ENCODE data around the gene PKP2.

The PKP2 gene

DNA sequence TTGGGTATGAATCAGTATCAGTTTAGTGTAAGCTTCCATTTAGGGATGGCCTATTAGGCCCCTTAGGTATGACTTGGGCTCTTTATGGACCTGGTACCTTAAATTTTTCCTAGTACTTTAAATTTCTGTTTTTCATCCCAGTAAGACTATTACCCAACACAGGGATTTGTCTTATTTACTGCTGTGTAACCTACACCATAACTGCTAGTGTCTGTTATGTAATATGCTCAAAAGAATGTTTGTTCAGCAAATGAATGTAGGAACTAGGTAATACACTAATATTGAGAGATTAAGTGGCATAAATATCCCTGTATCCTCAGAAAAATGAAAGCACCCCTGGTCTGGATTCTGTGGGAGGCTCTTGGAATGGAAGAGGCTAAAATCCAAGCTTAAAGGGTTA lies 77.2 kb downstream of the PKP2 start:
- DNase-seq (ENCODE audit: extremely low read depth in 1 of 2, low read depth in 1 of 2), result no peak

DNA sequence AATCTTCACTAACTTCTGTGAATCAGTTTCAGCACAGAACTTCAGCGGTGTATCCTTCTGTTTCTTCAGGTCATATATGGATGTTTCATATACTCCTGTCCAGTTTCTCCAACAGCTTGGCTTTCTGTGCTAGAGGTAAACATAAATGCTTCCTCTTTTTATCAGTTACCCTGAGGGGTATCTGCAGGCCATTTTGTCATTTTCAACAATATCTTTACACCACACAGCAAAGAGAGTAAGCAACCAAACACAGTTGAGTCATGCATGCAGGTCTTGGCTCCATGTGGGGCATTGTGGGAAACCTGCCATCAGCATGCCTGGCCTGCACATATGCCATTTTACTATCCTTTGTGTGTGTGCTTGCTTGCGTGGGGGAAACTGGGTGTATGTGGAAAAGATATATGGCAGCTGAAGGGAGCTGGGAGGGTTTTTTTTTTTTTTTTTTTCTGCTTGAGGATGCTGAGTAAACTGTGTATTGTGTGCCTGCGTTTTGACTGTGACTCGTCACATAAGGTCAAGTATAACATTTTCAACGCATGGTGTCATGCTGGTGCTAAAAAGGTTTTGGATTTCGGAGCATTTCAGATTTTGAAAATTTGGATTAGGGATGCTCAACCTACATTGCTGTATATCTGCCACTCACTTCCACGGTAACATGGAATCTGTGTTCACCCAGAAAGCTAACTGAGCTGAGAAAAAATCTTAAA lies 84.7 kb downstream of the PKP2 start:
- DNase-seq (ENCODE audit: extremely low read depth in 1 of 2, low read depth in 1 of 2), result no peak

DNA sequence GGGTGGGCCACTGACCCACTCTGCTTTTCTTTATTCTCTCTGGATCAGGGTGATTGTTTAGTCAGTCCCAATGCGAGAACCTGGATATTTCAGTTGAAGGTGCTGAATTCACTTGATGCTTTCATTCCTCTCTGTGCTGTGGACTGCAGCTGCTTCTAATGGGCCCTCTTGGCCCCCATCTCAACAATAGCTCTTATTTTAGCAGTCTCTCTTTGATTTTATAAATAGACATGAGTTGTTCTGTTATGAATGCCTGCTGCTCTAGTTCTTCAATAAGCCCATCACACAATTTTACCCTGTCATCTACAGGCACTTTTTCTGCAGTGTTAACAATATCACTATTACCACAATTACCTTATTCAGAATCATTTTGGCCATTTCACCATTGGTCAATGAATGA lies 86.7 kb downstream of the PKP2 start:
- no peak for DNase-seq (ENCODE audit: extremely low read depth in 1 of 2, low read depth in 1 of 2)

DNA sequence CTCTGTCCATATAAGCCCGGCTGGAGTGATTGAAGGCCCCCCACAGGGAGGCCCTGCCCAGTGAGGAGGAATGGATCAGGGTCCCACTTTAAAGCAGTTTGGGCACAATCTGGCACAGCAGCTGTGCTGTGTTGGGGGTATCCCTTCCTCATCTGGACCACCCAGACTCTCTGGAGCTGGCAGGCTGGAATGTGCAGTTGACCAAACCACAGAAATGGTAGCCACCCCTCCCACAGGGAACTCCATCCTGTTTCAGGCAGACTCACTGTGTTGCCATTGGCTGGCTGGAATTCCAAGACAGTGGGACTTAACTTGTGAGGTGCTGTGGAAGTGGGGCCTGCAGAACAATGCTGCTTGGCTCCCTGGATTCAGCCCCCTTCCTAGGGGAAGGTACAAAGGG lies 87.4 kb downstream of the PKP2 start:
- DNase-seq (ENCODE audit: extremely low read depth in 1 of 2, low read depth in 1 of 2), result no peak

DNA sequence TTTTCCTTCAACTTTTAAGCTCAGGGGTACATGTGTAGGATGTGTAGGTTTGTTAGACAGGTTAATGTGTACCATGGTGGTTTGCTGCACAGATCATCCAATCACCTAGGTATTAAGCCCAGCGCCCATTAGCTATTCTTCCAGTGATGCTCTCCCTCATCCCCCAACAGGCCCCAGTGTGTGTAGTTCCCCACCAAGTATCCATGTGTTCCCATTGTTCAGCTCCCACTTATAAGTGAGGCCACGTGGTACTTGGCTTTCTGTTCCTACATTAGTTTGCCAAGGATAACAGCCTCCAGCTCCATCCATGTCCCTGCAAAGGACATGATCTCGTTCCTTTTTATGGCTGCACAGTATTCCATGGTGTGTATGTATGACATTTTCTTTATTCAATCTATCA lies 92.3 kb downstream of the PKP2 start:
- DNase-seq (ENCODE audit: extremely low read depth in 1 of 2, low read depth in 1 of 2), result no peak

DNA sequence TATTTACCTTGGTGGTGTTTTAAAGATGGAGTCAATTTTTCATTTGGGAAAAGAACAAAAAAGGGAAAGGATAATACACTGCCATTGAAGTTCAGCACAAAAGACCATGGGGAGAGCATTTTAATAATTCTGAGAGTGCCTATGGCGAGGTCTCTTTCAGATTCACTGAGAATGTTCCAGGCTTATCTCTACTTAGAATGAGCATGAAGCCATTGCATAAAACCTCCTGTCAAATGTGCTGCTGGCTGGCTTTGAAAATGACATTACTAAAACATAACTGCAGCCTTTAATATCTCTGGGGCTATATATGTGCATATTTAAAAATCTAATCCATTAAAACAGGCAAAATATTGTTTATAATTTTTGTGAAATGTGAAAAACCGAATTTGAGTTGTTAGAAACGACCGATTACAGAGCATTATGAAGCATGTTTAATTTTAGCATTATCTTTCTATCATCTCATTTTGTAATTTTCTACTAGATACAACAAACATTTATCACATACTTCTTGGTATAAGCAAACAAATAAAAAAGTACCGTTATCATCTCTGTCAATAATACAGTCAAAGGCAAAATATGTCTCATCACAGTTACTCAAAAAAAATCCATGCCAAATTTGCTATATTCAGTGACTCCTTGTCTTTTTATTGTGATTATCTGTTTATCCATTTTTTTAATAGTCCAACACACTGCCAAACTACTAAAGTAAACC lies 95.2 kb downstream of the PKP2 start:
- DNase-seq (ENCODE audit: extremely low read depth in 1 of 2, low read depth in 1 of 2), result no peak

DNA sequence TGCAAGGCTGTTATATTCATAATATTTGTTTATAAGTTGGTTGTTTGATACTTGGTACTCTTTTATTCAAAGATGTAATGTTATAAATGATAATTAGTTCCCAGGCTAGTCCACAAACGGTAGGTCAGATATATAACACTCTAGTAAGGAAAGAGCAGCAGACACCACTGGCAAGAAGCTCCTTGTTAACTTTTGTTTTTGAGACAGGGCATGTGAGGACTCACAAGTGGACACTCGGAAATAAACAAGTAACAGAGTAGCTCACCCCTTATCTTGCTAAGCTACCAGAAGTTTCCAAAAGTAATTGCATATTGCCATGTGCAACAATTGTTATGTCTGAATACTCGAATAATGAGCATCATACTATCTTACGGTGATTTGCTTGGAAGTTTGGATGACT lies 102.3 kb downstream of the PKP2 start:
- DNase-seq (ENCODE audit: extremely low read depth in 1 of 2, low read depth in 1 of 2), result no peak

DNA sequence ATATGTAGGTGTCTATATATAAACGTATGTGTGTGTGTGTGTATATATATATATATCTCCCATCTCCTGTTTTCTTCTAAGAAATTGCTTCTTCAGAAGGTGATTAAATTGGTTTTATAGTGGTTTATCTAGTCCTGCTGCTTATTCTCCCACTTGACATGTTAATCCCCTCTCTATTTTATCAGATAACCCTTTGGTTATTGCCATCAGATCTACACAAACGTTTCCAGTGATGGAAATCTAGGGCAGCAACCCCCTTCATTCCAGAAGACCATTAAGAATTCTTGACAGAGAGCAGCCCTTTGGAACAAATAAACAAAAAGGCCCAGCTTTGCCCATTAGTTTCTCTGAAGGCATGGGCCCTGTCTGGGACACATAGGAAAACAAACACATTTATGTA lies 106.7 kb downstream of the PKP2 start:
- DNase-seq (ENCODE audit: extremely low read depth in 1 of 2, low read depth in 1 of 2), result no peak

DNA sequence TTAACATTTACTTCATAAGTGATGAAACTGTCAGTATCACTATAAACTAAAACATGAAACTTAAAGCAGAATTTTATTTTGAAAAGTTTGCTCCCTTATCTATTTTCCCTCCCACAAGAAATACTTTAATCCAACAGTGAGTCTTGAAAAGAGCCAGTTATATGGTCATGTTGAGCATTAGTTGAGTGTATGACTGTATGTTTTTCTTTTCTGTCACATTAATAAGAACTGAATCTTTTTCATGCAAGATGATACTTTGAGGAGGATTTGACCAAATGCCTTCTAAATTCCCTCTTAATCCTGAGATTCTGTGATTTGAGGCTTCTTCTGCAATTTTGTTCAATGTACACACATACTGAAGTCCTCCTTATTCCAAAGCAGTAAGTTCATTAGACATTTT lies 107.1 kb downstream of the PKP2 start:
- DNase-seq (ENCODE audit: extremely low read depth in 1 of 2, low read depth in 1 of 2), result no peak

DNA sequence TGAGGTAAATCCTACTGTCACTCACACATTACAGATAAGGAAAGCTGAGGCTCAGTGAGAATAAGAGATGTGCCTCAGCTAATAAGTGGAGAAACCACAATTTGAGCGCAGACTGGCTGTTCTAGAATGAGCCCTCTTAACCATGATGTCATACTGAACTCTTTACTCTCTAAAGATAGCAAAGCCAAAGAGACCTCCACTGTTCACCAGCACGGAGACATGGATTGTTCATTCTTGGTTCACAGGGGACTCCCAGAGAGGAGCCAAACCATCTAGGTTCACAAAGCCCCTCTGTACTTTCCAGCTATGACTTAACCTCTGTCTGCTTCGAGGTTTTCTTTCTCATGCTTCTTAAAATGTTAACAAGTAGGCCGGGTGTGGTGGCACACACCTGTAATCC lies 108.2 kb downstream of the PKP2 start:
- DNase-seq (ENCODE audit: extremely low read depth in 1 of 2, low read depth in 1 of 2), result no peak

DNA sequence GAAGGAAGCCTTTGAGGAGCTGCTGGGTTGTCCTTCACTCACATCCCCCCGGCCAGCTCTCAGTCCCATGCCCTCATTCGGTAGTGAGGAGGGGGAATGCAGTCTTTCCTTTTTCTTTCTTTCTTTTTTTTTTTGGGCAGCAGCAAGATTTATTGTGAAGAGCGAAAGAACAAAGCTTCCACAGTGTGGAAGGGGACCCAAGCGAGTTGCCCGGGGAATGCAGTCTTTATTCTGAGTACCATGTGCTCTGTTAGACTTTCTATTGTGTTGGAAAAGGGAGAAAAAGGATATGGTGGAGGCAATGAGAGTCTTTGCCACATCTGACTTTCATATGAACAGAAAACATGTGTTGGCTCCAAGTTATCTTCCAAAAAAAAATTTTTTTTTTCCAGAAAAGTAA lies 111.0 kb downstream of the PKP2 start:
- DNase-seq (ENCODE audit: extremely low read depth in 1 of 2, low read depth in 1 of 2), result no peak

DNA sequence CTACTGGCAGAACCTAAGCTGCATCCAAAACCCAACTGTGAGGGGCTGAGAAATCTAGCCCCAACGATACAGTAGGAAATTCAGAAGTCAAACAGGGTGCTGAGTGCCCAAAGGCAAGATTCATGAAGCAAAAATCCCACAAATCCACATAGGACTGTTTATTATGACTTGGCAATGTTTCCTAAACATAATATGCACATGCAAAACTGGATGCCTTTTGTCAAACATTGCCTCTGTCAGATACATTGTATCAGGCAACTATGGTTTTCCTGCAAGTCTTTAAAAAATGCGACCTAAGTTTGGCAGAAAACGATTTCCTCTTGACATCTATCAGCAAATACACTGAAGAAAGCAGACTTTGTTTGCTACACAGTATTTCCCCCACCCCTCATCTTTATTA lies 113.5 kb downstream of the PKP2 start:
- DNase-seq (ENCODE audit: extremely low read depth in 1 of 2, low read depth in 1 of 2), result no peak

DNA sequence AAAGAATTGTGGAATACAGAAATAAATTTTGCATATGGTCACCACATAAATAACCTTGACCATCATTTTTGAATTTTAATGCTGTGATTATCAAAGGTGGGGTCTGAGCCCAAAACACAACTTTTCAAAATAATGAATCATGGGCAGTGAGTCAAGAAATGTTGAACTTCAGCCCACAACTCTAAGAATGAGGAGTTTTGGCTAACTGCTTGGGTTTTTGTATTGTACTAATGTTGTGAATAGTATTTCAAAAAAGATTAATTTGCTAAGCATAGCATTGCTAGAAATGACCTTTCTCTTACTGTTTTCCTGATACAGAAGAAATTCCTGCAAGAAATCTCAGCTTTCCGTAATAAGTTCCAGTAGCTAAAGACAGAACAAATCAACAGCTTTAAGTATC lies 116.5 kb downstream of the PKP2 start:
- no peak for DNase-seq (ENCODE audit: extremely low read depth in 1 of 2, low read depth in 1 of 2)

DNA sequence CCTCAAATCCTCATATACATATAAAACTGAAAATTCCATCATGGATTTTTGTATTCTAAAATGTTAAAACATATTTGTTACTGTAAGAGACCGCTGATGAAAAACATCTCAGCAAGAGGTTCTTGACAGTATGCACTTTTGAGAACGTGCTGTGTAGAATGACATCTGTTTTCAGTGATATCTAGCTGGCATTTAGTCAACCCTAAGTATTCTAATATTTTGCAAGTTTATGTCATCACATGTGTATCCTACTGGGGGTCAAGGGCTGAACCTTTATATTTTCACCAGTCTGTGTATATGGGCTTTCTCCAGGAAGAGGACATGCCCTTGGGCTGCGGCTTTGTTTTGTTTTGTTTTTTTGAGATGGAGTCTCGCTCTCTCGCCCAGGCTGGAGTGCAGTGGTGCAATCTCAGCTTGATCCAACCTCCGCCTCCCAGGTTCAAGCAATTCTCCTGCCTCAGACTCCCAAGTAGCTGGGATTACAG lies 118.8 kb downstream of the PKP2 start:
- no peak for DNase-seq (ENCODE audit: extremely low read depth in 1 of 2, low read depth in 1 of 2)

DNA sequence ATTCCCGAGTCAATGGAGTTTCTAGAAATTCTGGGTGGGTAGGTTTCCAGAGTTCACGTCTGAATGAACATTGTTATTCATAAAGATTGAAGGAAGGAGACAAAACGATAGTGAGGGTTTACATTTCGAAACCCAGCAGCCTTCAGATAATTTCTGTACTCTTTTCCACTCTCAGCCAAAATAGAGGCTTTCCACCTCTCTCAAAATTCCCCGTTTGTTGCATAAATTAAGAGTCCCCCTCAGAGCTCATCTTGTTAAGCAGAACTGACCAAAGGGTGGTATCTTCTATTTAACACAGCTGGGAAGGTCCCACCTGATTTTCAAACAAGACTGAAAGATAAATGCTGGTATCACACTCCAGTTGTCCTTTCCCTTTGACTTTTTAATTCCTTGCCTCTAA lies 119.4 kb downstream of the PKP2 start:
- DNase-seq (ENCODE audit: extremely low read depth in 1 of 2, low read depth in 1 of 2), result no peak

DNA sequence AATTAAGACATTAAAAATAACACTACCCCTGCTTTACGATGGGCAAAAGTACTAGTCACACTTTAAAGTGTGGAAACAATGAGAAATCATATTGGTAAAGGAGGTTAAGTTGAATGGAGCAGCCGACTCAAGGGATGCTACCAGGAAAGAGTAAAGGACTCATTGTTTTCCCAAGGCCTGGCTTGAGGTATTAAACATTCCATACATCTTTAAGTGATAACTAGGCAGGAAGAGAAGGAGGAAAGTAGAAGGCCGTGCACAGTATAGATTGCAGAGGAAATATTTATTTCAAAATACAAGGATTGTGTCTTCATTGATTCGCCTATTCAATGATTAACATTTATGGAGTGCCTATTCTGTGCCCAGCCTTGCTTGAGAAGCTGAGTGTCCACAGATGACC lies 120.3 kb downstream of the PKP2 start:
- no peak for DNase-seq (ENCODE audit: extremely low read depth in 1 of 2, low read depth in 1 of 2)

DNA sequence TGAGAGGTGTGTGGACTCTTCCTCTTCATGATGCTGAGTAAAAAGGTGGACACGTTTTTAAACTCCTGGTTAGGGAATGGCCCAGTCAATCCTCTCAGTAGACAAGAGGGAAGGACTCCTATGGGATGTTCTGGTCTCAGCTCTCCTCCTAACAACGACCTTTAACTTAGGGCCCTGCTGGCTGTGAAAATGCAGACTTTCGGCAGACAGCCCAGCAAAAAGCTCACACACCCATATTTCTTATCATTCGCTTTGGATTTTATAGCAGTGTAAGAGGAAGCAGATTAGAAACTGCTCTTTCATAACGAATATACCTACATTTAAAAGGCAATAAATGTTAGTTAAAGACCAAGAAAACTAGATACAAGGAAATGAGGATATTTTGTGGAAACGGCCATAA lies 122.9 kb downstream of the PKP2 start:
- DNase-seq (ENCODE audit: extremely low read depth in 1 of 2, low read depth in 1 of 2), result no peak

DNA sequence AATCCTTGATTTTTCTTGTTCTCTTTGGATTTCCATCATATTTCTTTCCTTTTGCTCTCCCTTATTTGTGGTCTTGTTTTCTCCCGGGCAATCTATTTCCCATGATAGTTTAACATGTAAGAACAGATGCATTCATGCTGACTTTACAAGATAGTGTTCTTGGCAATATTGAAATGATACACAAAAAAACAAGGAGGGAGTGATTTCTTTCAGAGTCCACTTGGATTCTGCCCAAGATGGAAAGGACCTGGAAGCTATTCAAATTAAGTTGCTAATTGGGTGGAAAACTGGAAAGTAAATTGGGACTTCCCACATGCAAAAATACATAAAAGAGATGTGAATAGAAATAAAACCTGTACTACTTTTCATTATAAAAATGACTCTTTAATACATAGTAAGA lies 126.4 kb downstream of the PKP2 start:
- no peak for DNase-seq (ENCODE audit: extremely low read depth in 1 of 2, low read depth in 1 of 2)

DNA sequence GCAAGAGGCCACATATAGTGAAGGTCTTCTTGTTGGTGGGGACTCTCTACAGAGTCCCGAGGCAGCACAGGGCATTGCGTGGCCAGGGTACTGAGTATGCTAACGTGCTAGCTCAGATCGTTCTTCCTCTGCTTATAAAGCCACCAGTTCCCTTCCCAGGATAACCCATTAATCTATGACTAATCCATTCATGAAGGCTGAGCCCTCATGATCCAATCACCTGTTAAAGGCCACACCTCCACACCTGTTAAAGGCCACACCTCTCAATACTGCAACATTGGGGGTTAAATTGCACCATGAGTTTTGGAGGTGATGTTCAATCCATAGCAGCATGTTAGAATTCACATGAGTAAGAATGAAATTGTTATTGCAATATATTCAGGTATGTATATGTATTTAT lies 128.1 kb downstream of the PKP2 start:
- DNase-seq (ENCODE audit: extremely low read depth in 1 of 2, low read depth in 1 of 2), result no peak

DNA sequence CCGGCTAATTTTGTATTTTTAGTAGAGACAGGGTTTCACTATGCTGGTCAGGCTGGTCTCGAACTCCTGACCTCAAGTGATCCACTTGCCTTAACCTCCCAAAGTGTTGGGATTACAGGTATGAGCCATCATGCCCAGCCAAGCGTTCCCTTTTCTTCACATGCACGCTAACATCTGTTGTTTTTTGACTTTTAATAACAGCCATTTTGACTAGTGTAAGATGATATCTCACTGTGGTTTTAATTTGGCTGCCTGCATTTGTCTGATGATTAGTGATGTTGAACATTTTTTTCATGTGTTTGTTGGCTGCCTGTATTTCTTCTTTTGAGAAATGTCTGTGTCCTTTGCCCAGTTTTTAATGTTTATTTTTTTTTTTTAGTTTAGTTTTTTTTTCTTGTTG lies 130.7 kb downstream of the PKP2 start:
- no peak for DNase-seq (ENCODE audit: extremely low read depth in 1 of 2, low read depth in 1 of 2)

DNA sequence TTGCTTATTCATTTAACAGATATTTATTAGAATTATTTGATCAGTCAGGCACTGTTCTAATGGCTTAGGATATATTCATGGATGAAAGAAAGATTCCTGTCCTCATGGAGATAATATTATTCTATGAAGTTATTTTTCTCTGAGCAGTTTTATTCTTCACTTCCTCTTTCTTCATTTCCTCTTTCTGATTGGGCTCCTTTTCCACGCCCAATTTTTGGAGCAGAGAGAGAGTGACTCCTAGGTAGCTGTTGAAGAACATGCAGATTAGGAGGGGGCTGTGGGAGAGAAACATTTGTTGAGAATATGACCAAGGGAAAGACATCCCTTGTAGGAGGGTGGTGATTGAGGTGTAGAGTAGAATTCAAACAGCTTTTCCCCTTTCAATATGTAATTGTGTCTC lies 134.9 kb downstream of the PKP2 start:
- DNase-seq (ENCODE audit: extremely low read depth in 1 of 2, low read depth in 1 of 2), result no peak

DNA sequence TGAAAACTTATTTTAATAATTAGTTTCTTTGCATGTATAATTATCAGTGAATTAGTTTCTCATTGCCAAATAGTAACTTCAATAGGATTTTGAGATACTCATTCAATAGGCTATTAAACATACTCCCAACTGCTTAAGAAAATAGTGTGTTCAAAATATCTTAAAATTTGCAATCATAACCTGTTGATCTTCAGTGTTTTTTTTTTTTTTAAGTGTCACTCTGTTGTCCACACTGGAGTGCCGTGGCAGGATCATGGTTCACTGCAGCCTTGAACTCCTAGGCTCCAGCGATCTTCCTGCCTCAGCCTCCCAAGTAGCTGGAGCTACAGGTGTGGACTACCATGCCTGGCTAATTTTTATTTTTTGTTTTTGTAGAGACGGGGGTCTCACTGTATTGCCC lies 139.4 kb downstream of the PKP2 start:
- DNase-seq (ENCODE audit: extremely low read depth in 1 of 2, low read depth in 1 of 2), result no peak

Data from stimulated activated CD8-positive, alpha-beta memory T cell treated with anti-CD3 and anti-CD28 coated beads, Interleukin-7, amount 100 ng/mL, for 48 hours (primary cell).